ENCODE measurements around the gene GPC6.

DNA sequence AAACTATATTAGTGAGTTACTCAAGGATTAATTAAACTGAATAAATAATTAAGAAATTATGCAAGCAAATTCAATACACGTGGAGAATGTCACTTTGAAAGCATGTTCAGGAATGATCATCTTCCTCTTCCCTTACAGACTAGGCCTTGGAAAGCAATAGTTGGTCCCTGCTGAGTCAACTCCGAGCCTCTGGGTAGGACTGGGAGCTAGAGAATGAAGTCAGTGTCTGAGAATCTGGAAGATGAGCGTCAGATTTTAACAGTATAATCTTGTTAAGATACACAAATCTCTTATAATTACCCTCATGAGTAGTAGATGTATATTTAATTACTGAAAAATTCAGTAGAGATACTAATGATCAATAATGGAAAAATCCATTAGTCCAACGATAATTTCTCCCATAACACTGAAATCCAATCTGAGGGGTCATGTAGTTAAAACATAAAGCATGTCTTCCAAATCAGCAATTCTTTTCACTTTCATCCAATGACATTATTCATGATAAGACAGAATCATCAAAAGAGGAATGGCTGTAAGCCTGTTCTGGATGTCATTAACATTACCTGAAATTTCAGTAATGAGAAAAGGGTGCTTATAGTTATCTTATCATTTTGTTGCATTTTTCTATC, 829.9 kb downstream of the GPC6 start:
- TF ChIP-seq, protein P1, sequence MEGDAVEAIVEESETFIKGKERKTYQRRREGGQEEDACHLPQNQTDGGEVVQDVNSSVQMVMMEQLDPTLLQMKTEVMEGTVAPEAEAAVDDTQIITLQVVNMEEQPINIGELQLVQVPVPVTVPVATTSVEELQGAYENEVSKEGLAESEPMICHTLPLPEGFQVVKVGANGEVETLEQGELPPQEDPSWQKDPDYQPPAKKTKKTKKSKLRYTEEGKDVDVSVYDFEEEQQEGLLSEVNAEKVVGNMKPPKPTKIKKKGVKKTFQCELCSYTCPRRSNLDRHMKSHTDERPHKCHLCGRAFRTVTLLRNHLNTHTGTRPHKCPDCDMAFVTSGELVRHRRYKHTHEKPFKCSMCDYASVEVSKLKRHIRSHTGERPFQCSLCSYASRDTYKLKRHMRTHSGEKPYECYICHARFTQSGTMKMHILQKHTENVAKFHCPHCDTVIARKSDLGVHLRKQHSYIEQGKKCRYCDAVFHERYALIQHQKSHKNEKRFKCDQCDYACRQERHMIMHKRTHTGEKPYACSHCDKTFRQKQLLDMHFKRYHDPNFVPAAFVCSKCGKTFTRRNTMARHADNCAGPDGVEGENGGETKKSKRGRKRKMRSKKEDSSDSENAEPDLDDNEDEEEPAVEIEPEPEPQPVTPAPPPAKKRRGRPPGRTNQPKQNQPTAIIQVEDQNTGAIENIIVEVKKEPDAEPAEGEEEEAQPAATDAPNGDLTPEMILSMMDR (conservative IDR thresholded peaks at IDR 0.05; ENCODE audit: low read length) = no peak
- TF ChIP-seq EZH2phosphoT487 (IDR thresholded peaks at IDR 0.05; ENCODE audit: borderline replicate concordance, low read depth, low read length) = no peak

Data from OCI-LY7 (cell line).